Psoas muscle (tissue), 8 donors: ENCODE data around the gene TBX4. TPM values are rescaled to one million over a fixed set of nuclear protein-coding genes. Genes with fewer than 3 reads are reported as not detected.

Experiments
- ATAC-seq, 4 donors: fragments of 200-7000 bp; cut with Tn5 transposase; one replicate each; pipeline ENCODE4 v1.9.1; 2020; ENCODE audit warnings: moderate library complexity in 3 of 4, mild to moderate bottlenecking in 2 of 4
- DNase-seq, 2 donors: peaks; one replicate each; pipeline ENCODE4 v3.0.0-alpha.2; 2020
- H3K27ac ChIP-seq: fragments of 200-600 bp; one replicate; pipeline ENCODE4 v1.8.0; 2022
- H3K27me3 ChIP-seq, 3 donors: fragments of 200-600 bp in 1 of 3; one replicate each; pipeline versions ENCODE4 v1.6.1 to v1.8.0; 2013 to 2022; ENCODE audit warnings: low read length in 2 of 3, mild to moderate bottlenecking in 2 of 3, moderate library complexity in 1 of 3; ENCODE audit not compliant: insufficient read depth in 3 of 3
- H3K36me3 ChIP-seq, 2 donors: fragments of 200-600 bp in 1 of 2; one replicate each; pipeline versions ENCODE4 v1.6.1 to v1.8.0; 2013 to 2022; ENCODE audit warnings: low read depth in 1 of 2, mild to moderate bottlenecking in 1 of 2, moderate library complexity in 1 of 2; ENCODE audit not compliant: insufficient read depth in 1 of 2
- H3K4me1 ChIP-seq: fragments of 200-600 bp; one replicate; pipeline ENCODE4 v1.8.0; 2022
- H3K4me3 ChIP-seq: fragments of 200-600 bp; one replicate; pipeline ENCODE4 v1.8.0; 2022; ENCODE audit warnings: mild to moderate bottlenecking
- H3K9me3 ChIP-seq: fragments of 200-600 bp; one replicate; pipeline ENCODE4 v1.8.0; 2022
- CTCF ChIP-seq: fragments of 200-600 bp; IDR thresholded peaks from one replicate; pipeline ENCODE4 v1.8.0; 2022; ENCODE audit warnings: antibody characterized with exemption
- WGBS, 3 donors: extraction: QIAGEN DNeasy Blood & Tissue Kit; methylation state at CpG; one replicate each; pipeline versions ENCODE4 v1.1.6 to v1.1.7; 2013; 5-methylcytosine and 5-hydroxymethylcytosine counted together
- intact Hi-C, 2 donors: fragments of 100-400 bp; cut with DNase I; formaldehyde crosslinking; loops; one replicate each; pipeline versions ENCODE4 v1.11.0 to v1.14.2; 2022
- polyA plus RNA-seq, 3 donors: library from polyadenylated mRNA; stranded (reverse); fragments of 200-250 nt; gene quantifications; one replicate each; pipeline ENCODE4 v1.2.3, GENCODE V29; 2013
- total RNA-seq, 4 donors: library from RNA; stranded (reverse); fragmentation: NEBNext Ultra II Directional in 2 of 4; extraction: Animal tissue kit (Norgen Biotek cat#: 25700) in 2 of 4; gene quantifications; one replicate each; pipeline versions ENCODE4 v1.2.1 to v1.2.4, GENCODE V29; 2021 to 2023
- donor health status: healthy with polysubstance abuse.
- donor health status: DM: no; HTN: no; CAD: no; lungs with moderate emphysema.
- donor health status: Bipolar disorder and iron deficiency.
- donor health status: healthy.
- donor health status: DM: yes; HTN: yes; CAD: no.
- donor health status: DM: no; HTN: no; CAD: no.
- donor health status: DM: no; HTN: no; CAD: no.
- donor health status: DM: yes; HTN: yes; CAD: no.

Gene TBX4
- total and polyA plus RNA-seq, 7 donors, result 0.22 TPM; not detected in 6

- Histone ChIP-seq H3K4me3 (no peak overlapping the region), H3K27ac (no peak overlapping the region), H3K27me3 (peaks cover 0 to 16% (median 3%) of the 10 kb centered on the region in 3 donors), H3K36me3 (no peaks in the 10 kb centered on the region), H3K4me1 (no peaks in the 10 kb centered on the region), H3K9me3 (no peaks in the 10 kb centered on the region)
- no peak for TF ChIP-seq CTCF
- intact Hi-C loops, result no loop called here
- DNase-seq, result no peak
- ATAC-seq, result no peak
- 55 to 67% (median 64%) methylated on average over 5 of the region's 5 CpGs for WGBS, 3 donors
These were observed 28.2 kb downstream of the TBX4 start for GRCh38 chr17:61480414-61480807.

- no peak for TF ChIP-seq CTCF
- WGBS, 3 donors, result 76 to 91% (median 88%) methylated on average over 5 of the region's 5 CpGs
- no peak for DNase-seq
- H3K9me3 ChIP-seq, result no peaks in the 10 kb centered on the region
- H3K27ac ChIP-seq, result no peak overlapping the region
- no peak for ATAC-seq
- no peaks in the 10 kb centered on the region for H3K36me3 ChIP-seq
- H3K4me3 ChIP-seq, result no peak overlapping the region
- no peaks in the 10 kb centered on the region for H3K4me1 ChIP-seq
- H3K27me3 ChIP-seq, result peaks cover 0 to 9% (median 3%) of the 10 kb centered on the region in 3 donors
- intact Hi-C loops, result no loop called here
These were observed 29.2 kb downstream of the TBX4 start for GRCh38 chr17:61481421-61481820.

GRCh38 chr17:61482467-61482866 is 30.2 kb downstream of the TBX4 start:
- Histone ChIP-seq H3K9me3 (no peaks in the 10 kb centered on the region), H3K27me3 (no peaks in the 10 kb centered on the region), H3K36me3 (no peaks in the 10 kb centered on the region), H3K4me3 (no peak overlapping the region), H3K4me1 (no peaks in the 10 kb centered on the region), H3K27ac (no peak overlapping the region)
- DNase-seq, result no peak
- ATAC-seq, result no peak
- intact Hi-C loops, result no loop called here
- 49 to 73% (median 49%) methylated on average over 8 of the region's 8 CpGs for WGBS, 3 donors
- TF ChIP-seq CTCF, result no peak

- no peak for TF ChIP-seq CTCF
These were observed 31.5 kb downstream of the TBX4 start for GRCh38 chr17:61483778-61484116.

GRCh38 chr17:61484174-61484573 is 32.0 kb downstream of the TBX4 start:
- 89 to 96% (median 90%) methylated on average over 5 of the region's 5 CpGs for WGBS, 3 donors
- TF ChIP-seq CTCF, result no peak
- H3K4me1 ChIP-seq, result no peaks in the 10 kb centered on the region
- H3K27me3 ChIP-seq, result no peaks in the 10 kb centered on the region
- intact Hi-C loops, result no loop called here
- H3K36me3 ChIP-seq, result no peaks in the 10 kb centered on the region
- ATAC-seq (no peak), DNase-seq (no peak)
- H3K27ac ChIP-seq, result no peak overlapping the region
- H3K4me3 ChIP-seq, result no peak overlapping the region
- H3K9me3 ChIP-seq, result no peaks in the 10 kb centered on the region

More at GRCh38 chr17:61483778-61484116, 31.5 kb downstream of the TBX4 start:
- intact Hi-C loops, result no loop called here
- Histone ChIP-seq H3K27me3 (no peaks in the 10 kb centered on the region), H3K4me3 (no peak overlapping the region), H3K36me3 (no peaks in the 10 kb centered on the region), H3K9me3 (no peaks in the 10 kb centered on the region), H3K27ac (no peak overlapping the region), H3K4me1 (no peaks in the 10 kb centered on the region)
- 61 to 62% (median 61%) methylated on average over 2 of the region's 2 CpGs for WGBS, 3 donors
- no peak for ATAC-seq
- DNase-seq, result no peak
